ENCODE results near the gene EPAS1.
"Not testable (repeated sequence)": the region's sequence is repeated elsewhere in the genome, so short reads cannot be mapped to it uniquely, and the experiment has no call there.

The EPAS1 gene

GRCh38 chr2:46387292-46387691 lies 90.1 kb downstream of the EPAS1 start:
- Mint-ChIP-seq H3K4me1 (ENCODE audit: low read depth) (peaks cover 4% of the 10 kb centered on the region), H3K9me3 (no peaks in the 10 kb centered on the region), H3K36me3 (ENCODE audit: low read depth) (no peaks in the 10 kb centered on the region), H3K4me3 (no peak overlapping the region), H3K27ac (no peak overlapping the region), H3K27me3 (ENCODE audit: low read depth) (peaks cover 3% of the 10 kb centered on the region)

- Mint-ChIP-seq H3K4me3 (no peak overlapping the region), H3K4me1 (ENCODE audit: low read depth) (peaks cover 4% of the 10 kb centered on the region), H3K27me3 (ENCODE audit: low read depth) (peaks cover 3% of the 10 kb centered on the region), H3K36me3 (ENCODE audit: low read depth) (no peaks in the 10 kb centered on the region), H3K9me3 (no peaks in the 10 kb centered on the region), H3K27ac (no peak overlapping the region)
Measured at GRCh38 chr2:46387886-46388515, 90.8 kb downstream of the EPAS1 start.

DNA sequence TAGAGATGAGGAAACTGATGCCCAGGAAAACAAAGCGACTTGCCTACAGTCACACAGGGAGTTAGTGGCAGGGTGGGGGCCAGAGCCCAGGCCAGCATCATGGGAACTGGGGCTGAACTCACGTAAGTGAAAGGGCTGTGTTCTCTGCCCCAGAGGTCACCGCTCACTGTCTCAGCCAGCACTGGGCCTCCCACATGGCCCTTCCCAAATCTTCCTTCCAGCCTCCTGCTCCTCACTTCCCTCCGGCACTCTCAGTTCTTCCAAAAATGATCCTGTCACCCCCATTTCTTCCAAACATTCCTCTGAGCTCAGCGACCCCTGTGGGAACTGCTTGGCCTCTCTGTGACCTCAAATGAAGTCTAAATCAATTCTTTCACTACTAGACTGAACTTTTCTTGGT lies 91.7 kb downstream of the EPAS1 start:
- no peak overlapping the region for H3K4me3 Mint-ChIP-seq
- peaks cover 3% of the 10 kb centered on the region for H3K27me3 Mint-ChIP-seq (ENCODE audit: low read depth)
- H3K9me3 Mint-ChIP-seq, result no peaks in the 10 kb centered on the region
- no peaks in the 10 kb centered on the region for H3K36me3 Mint-ChIP-seq (ENCODE audit: low read depth)
- peaks cover 4% of the 10 kb centered on the region for H3K4me1 Mint-ChIP-seq (ENCODE audit: low read depth)
- no peak overlapping the region for H3K27ac Mint-ChIP-seq

DNA sequence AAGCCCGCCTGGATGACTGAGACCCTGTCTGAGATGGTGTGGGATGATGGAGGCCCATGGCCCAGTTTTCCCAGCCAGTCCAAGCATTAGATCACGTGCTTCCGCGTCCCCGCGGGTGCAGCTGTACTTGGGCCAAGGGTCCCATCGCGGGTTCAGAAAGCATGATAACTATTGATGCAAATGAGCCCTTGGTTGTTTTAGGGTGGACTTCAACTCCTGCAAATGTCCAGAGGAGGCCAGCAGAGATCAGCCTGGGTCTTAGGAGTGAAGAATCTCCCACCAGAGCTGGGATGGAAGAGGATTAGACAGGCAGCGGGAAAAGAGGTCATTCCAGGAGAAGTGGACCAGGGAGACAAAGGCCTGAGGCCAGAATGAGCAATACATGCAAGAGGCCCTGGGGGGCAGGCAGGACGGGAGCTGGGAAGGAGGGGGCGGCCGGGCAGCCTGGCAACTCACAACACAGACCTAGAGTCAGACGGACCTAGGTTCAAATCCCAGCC lies 92.3 kb downstream of the EPAS1 start:
- Mint-ChIP-seq H3K9me3 (no peaks in the 10 kb centered on the region), H3K4me3 (no peak overlapping the region), H3K36me3 (ENCODE audit: low read depth) (no peaks in the 10 kb centered on the region), H3K4me1 (ENCODE audit: low read depth) (peaks cover 5% of the 10 kb centered on the region), H3K27ac (no peak overlapping the region), H3K27me3 (ENCODE audit: low read depth) (peaks cover 3% of the 10 kb centered on the region)

GRCh38 chr2:46390036-46390435 lies 92.8 kb downstream of the EPAS1 start:
- peaks cover 11% of the 10 kb centered on the region for H3K4me1 Mint-ChIP-seq (ENCODE audit: low read depth)
- H3K36me3 Mint-ChIP-seq (ENCODE audit: low read depth), result no peaks in the 10 kb centered on the region
- H3K27me3 Mint-ChIP-seq (ENCODE audit: low read depth), result peaks cover 3% of the 10 kb centered on the region
- no peak overlapping the region for H3K27ac Mint-ChIP-seq
- H3K9me3 Mint-ChIP-seq, result no peaks in the 10 kb centered on the region
- H3K4me3 Mint-ChIP-seq, result no peak overlapping the region

GRCh38 chr2:46390901-46391395 lies 93.7 kb downstream of the EPAS1 start:
- H3K27me3 Mint-ChIP-seq (ENCODE audit: low read depth), result peaks cover 7% of the 10 kb centered on the region
- H3K4me1 Mint-ChIP-seq (ENCODE audit: low read depth), result peaks cover 15% of the 10 kb centered on the region
- no peak overlapping the region for H3K4me3 Mint-ChIP-seq
- H3K27ac Mint-ChIP-seq, result no peak overlapping the region
- H3K36me3 Mint-ChIP-seq (ENCODE audit: low read depth), result no peaks in the 10 kb centered on the region
- no peaks in the 10 kb centered on the region for H3K9me3 Mint-ChIP-seq

GRCh38 chr2:46392561-46393346 lies 95.5 kb downstream of the EPAS1 start:
- H3K9me3 Mint-ChIP-seq, result no peaks in the 10 kb centered on the region
- H3K4me3 Mint-ChIP-seq, result no peak overlapping the region
- no peak overlapping the region for H3K27ac Mint-ChIP-seq
- H3K36me3 Mint-ChIP-seq (ENCODE audit: low read depth), result no peaks in the 10 kb centered on the region
- H3K4me1 Mint-ChIP-seq (ENCODE audit: low read depth), result peaks cover 10% of the 10 kb centered on the region
- H3K27me3 Mint-ChIP-seq (ENCODE audit: low read depth), result peaks cover 21% of the 10 kb centered on the region

DNA sequence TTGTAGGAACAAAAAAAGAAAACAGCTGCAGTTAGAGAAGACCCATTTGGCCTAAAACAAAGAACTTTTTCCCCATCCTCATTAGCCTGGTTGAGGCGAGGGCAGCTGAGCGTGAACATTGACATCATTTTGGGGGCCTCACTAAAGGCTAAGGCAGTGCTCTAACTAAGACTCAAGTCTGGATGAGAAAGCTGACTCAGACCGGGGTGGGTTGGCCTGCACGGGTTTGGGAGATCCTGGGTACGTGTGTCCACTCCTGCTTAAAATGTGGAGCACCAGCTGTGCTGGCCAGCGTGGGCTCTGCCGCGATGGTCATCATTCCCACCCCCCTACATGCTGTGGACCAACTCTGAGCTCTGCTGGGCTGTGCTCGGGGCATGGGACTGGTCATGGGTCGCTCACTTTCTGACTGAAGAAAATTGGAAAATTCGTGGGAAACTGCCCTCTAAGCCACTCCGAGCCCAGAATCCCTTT lies 96.2 kb downstream of the EPAS1 start:
- Mint-ChIP-seq H3K27me3 (ENCODE audit: low read depth) (peaks cover 27% of the 10 kb centered on the region), H3K4me3 (no peak overlapping the region), H3K36me3 (ENCODE audit: low read depth) (no peaks in the 10 kb centered on the region), H3K27ac (no peak overlapping the region), H3K9me3 (no peaks in the 10 kb centered on the region), H3K4me1 (ENCODE audit: low read depth) (peaks cover 10% of the 10 kb centered on the region)

- H3K4me1 Mint-ChIP-seq (ENCODE audit: low read depth), result peaks cover 10% of the 10 kb centered on the region
- no peaks in the 10 kb centered on the region for H3K9me3 Mint-ChIP-seq
- H3K4me3 Mint-ChIP-seq, result no peak overlapping the region
- peaks cover 32% of the 10 kb centered on the region for H3K27me3 Mint-ChIP-seq (ENCODE audit: low read depth)
- H3K36me3 Mint-ChIP-seq (ENCODE audit: low read depth), result no peaks in the 10 kb centered on the region
- H3K27ac Mint-ChIP-seq, result no peak overlapping the region
Measured at GRCh38 chr2:46393865-46394264, 96.7 kb downstream of the EPAS1 start.

DNA sequence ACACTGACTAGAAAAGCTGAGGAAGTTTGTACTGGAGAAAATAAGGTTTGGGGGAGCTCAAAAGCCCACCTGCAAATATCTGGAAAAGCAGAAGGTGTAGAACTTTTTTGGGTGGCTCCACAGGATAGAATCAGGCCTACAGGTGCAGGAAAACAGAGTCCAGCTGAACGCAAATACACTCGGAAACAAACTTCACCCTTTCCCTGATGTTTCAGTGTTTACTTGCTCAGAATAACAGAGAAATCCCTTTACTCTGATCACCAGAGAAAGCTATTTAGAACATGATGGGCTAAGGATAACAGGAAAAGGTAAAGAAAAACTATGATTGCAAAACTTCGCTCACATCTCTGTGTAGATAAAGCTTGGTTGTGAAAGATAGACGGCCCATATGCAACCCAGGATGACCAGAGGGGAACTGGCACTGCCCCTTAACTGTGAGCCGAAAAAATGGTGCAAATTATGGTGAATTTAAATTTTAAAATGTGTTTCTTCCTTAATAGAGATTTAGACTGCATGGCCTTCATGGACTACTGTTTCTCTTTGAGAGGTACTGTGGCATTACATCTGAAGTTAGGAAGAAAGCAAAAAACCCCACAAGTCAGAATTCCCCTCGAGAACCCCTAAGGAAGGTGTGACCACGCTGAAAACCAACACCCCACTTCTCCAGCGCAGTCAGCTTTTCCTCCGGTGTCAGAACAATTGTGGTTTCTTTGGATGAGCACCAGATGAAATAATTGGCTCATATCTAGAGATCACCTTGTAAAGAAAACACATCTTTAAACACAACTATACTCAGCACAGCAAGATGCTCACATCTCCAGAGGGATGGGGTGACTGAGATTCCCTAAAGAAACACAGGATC lies 97.7 kb downstream of the EPAS1 start:
- Mint-ChIP-seq H3K36me3 (ENCODE audit: low read depth) (no peaks in the 10 kb centered on the region), H3K4me3 (no peak overlapping the region), H3K27ac (no peak overlapping the region), H3K4me1 (ENCODE audit: low read depth) (peaks cover 10% of the 10 kb centered on the region), H3K9me3 (no peaks in the 10 kb centered on the region), H3K27me3 (ENCODE audit: low read depth) (peaks cover 33% of the 10 kb centered on the region)

DNA sequence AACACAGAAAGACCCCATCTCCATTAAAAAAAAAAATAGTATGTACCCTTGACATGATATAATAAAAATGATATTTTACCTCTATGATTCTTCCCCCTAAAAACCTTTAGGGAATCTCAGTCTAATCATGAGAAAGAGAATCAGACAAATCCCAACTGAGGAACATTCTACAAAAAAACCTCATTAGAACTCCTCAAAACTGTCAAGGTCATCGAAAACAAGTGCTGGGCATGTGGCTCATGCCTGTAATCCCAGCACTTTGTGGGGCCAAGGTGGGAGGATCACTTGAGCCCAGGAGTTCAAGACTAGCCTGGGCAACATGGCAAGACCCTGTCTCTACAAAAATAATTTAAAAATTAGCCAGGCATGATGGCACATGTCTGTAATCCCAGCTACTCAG lies 98.5 kb downstream of the EPAS1 start:
- not testable (repeated sequence) for H3K4me3 Mint-ChIP-seq; H3K9me3 Mint-ChIP-seq; H3K36me3 Mint-ChIP-seq (ENCODE audit: low read depth); H3K27ac Mint-ChIP-seq
- peaks cover 36% of the 10 kb centered on the region for H3K27me3 Mint-ChIP-seq (ENCODE audit: low read depth)
- H3K4me1 Mint-ChIP-seq (ENCODE audit: low read depth), result peaks cover 10% of the 10 kb centered on the region

- H3K27me3 Mint-ChIP-seq (ENCODE audit: low read depth), result peaks cover 38% of the 10 kb centered on the region
- H3K4me1 Mint-ChIP-seq (ENCODE audit: low read depth), result peaks cover 4% of the 10 kb centered on the region
- no peaks in the 10 kb centered on the region for H3K36me3 Mint-ChIP-seq (ENCODE audit: low read depth)
- no peaks in the 10 kb centered on the region for H3K9me3 Mint-ChIP-seq
- H3K27ac Mint-ChIP-seq, result no peak overlapping the region
- no peak overlapping the region for H3K4me3 Mint-ChIP-seq
Measured at GRCh38 chr2:46400016-46400415, 102.8 kb downstream of the EPAS1 start.

DNA sequence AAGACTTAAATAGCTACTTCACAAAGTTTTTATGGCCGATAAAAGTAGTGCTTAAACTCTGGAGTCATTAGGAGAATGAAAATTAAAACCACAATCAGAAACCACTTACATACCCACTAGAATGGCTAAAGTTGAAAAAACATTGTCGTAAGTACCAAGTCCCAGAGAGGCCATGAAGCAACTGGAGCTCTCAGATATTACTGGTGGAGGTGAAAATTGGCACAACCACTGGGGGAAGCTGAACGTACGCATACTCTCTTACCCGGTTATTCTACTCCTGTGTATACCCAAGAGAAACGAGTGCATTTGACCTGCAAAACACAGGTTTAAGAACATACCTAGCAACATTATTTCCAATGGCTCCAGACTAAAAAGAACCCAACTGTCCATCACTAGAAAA lies 105.7 kb downstream of the EPAS1 start:
- peaks cover 19% of the 10 kb centered on the region for H3K27me3 Mint-ChIP-seq (ENCODE audit: low read depth)
- H3K4me3 Mint-ChIP-seq, result no peak overlapping the region
- no peaks in the 10 kb centered on the region for H3K4me1 Mint-ChIP-seq (ENCODE audit: low read depth)
- no peaks in the 10 kb centered on the region for H3K36me3 Mint-ChIP-seq (ENCODE audit: low read depth)
- no peaks in the 10 kb centered on the region for H3K9me3 Mint-ChIP-seq
- no peak overlapping the region for H3K27ac Mint-ChIP-seq

DNA sequence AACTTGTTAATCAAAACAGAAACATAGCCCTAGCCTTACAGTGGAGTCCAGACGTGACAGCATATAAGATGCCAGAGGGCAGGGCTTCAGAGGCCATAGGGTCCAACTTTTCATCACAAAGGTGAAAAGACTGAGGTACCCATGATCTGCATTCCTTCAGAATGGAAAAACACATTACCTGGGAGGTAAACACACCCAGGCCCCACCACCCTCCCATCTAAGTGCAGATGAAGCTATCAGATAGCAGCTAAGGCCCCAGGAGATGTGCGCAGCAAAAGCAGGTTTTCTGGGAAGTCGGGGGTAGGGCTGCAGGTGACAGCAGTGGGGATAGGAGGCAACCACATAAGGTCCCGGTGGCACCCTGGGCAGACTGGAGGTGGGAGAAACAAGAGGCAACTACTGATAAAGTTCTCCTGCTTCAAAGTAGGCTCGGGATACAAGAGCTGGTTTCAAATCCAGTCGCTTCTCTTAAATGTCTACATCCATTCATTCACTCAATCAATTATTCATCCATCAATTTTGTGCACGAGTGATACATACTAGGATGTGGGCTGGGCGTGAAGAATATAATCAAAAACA lies 107.1 kb downstream of the EPAS1 start:
- no peaks in the 10 kb centered on the region for H3K36me3 Mint-ChIP-seq (ENCODE audit: low read depth)
- peaks cover 8% of the 10 kb centered on the region for H3K27me3 Mint-ChIP-seq (ENCODE audit: low read depth)
- no peaks in the 10 kb centered on the region for H3K9me3 Mint-ChIP-seq
- H3K27ac Mint-ChIP-seq, result no peak overlapping the region
- H3K4me3 Mint-ChIP-seq, result no peak overlapping the region
- no peaks in the 10 kb centered on the region for H3K4me1 Mint-ChIP-seq (ENCODE audit: low read depth)

Measured in T-helper 1 cell treated with Interleukin-12 subunit alpha and Interleukin-12 subunit beta and Interleukin-4 antibody, amounts not matched to agents 30 μg/mL and 1 μg/mL, for 36 hours (primary cell).